ENCODE data around the gene PHC2.

- TF ChIP-seq CTCF (IDR thresholded peaks at IDR 0.05; ENCODE audit: low read length) (no peak), EZH2 (IDR thresholded peaks at IDR 0.05; ENCODE audit: borderline replicate concordance, low read length) (no peak)
These were observed 60.1 kb downstream of the PHC2 start for GRCh38 chr1:33370827-33371226.
